ENCODE results near the gene SSU72.

SSU72 gene

DNA sequence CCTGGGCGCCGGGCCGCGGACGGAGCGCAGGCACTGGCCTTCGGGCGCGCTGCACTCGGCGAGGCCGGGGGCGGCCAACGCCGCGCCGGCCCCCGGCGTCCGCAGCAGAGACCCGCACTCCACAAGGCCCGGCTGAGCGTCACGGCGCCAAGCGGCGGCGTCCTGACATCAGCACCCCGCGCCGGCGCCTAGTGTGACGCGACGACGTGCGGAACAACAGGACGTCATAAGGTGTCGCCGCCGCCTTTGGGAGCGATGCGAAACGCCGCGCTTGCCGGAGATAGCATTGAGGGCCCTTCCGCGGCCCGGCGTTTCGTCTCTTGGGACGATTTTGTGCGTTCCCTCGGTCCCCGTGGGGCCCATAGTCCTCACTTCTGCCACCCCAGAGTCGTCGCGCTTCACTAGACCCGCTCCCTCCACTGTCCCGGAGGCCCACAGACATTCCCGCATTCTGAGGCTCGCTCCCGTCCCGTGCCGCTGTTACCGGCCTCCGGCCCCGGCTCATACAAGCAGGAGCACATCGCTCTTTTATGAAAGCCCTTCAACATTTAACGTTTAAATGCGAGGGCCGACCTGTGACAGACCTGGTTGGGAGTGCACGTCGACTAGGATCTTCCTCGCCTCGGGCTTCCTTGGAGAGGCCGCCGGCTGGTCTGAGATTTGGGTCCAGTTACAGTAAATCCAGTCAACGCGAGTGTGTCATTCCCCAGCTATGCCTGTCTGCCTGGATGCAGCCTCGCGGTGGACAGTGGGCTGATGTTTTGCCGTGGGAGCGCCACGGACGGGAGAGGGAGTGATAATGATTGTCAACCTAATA lies at the start of gene SSU72:
Gene SSU72 (minus strand): TSS at position 143 of the 817 bp plus-strand sequence. CDS start 306 bp downstream, outside the sequence.
- peak; percentile 86 to 87 for DNase-seq (ENCODE audit: low read depth in 2 of 2)

DNA sequence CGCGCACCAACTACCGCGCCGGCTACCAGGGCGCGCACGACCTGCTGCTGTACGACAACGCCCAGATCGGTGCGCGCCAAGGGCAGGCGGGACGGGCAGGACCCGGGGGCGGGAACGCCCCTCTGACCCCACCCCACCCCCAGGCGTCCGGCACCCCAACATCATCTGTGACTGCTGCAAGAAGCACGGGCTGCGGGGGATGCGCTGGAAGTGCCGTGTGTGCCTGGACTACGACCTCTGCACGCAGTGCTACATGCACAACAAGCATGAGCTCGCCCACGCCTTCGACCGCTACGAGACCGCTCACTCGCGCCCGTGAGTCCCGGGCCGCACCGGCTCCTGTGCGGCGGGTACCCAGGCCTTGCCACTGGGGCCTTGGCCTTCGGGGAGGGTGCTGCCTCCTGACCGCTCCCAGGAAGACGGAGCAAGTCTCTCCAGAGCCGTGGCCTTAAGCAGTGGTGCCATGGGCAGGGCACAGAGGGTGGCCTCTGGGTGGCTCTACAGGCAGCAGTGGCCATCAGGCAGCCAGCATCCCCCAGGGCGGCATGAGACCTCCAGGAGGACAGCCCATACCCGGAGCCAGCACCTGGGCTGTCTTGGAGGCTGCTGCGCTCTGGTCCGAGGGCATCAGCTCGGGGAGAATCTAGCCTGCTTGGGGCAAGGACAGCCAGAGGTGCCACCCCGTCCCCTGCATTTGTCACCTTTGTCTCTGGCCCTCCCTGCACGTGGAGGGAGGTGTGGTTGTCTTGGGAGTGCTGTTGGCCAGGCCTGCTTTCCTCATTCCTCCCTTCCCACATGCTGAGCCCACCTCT lies 49.2 kb upstream of the SSU72 start:
- no peak for DNase-seq (ENCODE audit: low read depth in 2 of 2)

DNA sequence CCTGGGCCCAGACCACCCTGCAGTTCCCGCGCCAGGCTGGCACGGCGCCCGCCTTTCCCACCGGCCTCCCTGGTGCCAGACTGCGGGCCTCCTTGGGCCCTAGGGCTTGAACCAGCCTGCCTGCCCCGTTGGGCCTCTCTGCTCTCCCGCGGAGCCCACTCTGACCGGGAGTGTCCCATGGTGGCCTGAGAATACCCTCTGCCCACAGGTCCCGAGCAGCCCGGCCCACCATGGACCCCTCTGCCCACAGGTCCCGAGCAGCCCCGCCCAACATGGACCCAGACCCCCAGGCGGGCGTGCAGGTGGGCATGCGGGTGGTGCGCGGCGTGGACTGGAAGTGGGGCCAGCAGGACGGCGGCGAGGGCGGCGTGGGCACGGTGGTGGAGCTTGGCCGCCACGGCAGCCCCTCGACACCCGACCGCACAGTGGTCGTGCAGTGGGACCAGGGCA lies 48.5 kb upstream of the SSU72 start:
- DNase-seq (ENCODE audit: low read depth in 2 of 2), result no peak

DNA sequence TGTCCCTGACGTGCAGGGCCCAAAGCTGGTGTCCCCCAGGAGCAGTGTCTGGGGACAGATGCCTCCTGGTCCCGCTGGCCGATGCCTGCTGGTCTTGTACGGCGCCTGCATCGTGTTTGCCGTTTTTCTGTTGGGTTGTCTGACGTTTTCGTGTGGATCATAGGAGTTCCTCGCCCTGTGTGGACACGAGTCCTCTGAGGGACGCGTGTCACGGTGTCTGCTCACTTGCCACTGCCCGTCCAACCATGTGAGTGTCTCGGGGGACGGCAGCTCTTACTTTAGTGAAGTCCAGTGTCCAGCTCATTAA lies 48.1 kb upstream of the SSU72 start:
- no peak for DNase-seq (ENCODE audit: low read depth in 2 of 2)

DNA sequence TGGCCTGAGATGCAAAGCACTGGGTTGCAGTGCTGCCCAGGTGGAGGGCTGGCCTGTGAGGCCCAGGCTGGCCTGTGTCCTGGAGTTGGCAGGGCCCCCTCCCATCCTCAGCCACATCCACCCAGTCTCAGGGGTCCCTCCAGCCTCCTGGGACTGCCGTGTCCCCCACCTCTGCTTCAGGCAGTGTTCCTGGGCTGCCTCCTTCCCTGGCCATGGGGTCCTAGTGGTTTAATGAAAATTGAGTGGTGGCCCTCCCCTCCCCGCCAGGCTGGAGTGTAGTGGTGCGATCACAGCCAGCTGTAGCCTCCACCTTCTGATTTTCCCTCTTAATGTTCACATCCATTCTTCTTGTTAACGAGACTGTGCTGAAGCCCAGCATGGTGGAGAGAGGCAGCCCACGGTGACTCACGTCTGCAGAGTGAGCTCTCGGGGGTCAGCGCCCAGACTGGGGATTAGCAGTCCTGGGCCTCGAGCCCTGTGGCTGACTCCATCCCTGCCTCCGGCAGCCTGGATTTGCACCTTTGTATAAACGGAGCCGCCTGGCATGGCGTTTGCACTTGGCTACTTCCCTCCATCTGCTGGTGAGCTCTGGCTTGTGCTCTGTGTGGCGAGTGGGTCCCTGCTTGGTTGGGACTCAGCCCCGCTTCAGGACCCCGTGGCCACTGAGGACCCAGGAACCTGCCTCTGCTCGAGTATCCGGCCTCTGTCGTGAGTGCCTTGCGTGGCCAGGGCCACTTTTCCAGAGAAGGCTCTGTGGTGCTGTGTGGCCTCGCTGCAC lies 47.5 kb upstream of the SSU72 start:
- no peak for DNase-seq (ENCODE audit: low read depth in 2 of 2)

DNA sequence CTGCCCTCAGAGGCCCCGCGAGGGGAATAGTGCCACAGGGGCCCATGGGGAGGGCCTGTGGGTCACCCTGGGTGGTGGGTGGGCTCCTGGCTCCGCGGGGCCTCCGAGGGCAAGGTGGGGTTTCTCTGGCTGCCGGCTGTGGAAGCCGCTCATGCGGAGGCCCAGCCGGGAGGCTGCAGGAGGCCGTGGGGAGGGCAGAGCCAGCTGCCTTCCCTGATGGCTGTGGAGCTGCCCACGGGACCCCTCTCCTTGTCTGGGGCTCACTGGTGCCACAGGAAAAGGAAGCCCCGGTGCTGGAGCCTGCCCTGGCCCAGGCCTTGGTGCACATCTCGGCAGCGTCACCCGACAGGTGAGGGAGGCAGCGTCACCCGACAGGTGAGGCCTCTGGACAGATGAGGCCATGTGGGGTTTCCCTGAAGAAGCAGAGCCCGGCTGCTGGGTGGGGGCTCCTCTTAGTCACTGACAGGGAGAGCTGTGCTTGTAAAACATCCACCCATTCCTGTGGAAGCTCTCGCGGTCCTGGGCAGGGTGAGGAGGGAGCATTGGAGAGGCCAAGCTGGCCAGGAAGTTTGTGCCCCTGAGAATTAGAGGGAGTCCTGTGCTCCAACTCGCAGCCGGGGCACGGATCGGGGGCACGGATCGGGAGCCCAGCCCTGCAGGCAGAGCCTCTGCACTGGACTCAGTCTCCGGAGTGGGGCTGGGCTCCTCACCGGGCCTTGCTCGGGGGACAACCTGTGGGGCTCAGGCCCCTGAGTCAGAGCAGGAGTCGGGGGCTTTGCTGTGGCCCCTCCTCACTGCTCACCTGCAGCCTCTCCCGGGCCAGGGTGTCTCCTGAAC lies 46.7 kb upstream of the SSU72 start:
- DNase-seq (ENCODE audit: low read depth in 2 of 2), result no peak

DNA sequence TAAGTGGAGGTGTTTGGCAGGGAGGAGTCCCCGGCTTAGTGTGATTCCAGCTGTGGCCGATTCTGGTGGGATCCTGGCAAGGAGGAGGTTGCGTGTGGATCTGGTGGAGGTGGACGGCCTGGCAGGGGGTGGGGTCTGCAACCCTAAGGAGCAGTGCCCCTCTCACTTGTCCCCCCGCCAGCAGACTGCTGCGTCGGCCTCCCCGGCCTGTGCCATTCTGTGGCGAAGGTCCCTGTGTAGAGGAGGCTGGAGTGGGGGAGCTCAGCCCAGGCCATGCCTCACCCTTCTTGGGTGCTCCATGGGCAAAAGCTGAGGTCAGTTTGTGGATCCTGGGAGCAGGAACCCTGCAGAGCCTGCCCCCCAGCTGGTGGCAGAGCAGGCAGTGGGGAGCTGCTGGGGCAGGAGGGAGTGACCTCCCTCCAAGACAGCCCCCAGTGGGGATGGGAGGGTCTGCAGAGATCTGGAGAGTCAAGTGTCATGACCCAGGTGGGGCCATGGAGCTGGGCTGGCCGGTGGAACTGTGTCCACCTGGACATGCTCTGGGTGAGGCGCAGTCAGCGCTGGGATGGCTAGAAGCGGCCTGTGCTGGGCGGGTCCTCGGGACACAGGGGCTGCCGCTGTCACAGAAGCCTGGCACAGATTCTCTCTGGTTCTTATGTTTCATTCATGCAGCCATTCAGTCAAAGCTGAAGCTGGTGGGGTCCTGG lies 45.9 kb upstream of the SSU72 start:
- DNase-seq (ENCODE audit: low read depth in 2 of 2), result no peak

DNA sequence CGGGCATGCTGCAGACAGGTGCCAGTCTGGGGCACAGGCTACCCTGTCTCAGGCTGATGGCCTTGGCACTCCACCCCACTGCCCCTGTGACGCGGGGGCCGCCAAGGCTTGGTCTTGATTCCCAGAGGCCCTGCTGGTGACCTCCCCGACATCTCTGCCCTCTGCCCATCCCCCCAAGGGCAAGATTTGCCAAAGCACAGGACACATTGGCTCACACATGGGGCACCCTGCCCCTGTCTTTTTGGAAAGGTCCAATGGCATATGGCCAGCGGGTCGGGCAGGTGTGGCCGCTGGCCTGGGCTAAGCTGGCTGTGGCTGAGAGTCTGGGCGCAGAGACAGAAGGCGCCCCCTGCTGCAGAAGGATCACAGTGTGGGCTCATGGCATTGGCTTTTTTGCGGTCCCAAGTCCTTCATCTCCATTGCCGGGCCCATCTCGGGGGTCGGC lies 45.3 kb upstream of the SSU72 start:
- DNase-seq (ENCODE audit: low read depth in 2 of 2), result no peak

DNA sequence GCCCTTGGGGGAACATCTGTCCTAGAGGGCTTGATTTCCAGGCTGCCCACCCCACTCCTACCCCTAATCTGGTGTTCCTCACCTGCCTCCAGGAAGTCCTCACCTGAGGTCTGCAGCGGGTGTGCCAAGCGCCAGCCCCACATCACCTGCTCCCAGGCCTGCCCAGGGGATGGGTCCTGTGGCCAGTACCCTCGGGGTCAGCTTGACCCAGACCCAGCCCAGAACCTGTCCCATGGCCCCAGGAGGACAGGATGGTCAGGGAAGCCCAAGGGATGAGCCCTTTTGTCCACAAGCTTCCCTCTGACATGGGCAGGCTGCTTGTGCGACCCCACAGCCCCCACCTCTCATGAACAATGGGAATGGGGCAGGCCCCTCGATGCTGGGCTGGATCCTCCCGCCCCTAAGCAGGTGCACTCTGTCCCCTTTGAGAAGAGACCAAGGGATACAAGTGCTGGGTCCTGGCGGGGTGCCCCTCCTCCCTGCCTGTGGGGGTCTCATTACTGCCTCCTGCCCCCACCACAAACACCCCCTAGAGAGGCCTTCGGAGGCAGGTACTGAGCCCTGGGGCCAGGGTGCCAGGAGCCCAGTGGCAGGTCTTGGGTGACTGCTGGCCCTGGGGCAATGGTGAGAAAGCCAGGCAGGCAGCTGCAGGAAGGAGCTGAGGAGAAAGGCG lies 43.9 kb upstream of the SSU72 start:
- no peak for DNase-seq (ENCODE audit: low read depth in 2 of 2)

DNA sequence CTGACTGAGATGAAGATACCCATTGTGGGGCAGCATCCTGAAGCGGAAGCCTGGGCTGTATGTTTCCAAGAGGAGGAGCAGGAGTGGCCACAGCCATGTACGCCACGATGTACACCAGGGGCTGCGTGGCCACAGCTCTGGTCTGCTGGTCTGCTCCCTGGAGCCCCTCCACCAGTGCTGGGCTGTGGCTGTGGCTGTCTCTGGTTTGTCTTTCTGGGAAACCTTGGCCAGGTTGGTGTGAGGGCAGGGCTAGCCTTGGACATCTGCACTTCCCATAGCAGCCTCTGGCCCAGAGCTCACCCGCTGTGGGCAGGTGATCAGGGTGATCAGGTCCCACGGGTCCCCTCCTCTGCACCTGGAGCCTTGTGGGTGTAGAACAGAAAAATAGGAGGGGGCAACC lies 43.3 kb upstream of the SSU72 start:
- DNase-seq (ENCODE audit: low read depth in 2 of 2), result no peak

DNA sequence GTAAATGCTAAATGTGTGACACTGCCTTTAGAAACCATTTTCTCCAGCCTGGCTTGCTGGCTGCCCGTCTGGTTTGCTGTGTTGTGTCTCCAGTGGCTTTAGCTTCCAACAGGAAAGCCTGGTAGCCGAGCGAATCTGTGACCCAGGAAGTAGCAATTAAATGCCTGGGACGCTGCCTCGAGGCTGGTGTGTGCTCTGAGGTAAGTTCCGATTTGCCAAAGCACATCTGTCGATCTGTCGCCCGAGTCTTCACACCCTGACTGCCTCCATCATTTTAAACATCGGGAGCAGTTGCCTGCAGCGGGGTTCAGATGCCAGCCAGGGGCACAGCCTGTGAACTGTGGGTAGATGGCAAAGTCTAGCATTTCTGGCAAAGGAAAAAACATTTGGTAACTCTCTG lies 42.9 kb upstream of the SSU72 start:
- DNase-seq (ENCODE audit: low read depth in 2 of 2), result no peak

DNA sequence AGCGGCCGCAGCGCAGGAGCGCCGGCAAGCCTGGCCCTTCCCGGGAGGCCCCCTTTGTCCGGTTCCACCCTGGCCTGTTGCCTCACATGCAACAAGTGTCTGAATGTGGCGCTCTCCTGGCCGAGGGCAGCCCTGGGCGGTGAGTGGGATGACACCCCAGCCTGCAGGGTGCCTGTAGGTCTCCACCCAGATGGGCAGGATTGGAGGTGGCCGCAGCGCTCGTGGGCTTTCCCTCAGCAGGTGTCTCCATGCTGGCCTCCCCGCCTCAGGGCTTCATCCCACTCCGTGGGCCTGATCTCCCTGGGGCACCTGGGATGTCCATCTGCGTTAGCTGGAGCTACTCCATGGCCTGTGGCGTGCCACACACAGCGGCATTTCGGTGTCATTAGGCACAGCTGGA lies 42.2 kb upstream of the SSU72 start:
- DNase-seq (ENCODE audit: low read depth in 2 of 2), result no peak

DNA sequence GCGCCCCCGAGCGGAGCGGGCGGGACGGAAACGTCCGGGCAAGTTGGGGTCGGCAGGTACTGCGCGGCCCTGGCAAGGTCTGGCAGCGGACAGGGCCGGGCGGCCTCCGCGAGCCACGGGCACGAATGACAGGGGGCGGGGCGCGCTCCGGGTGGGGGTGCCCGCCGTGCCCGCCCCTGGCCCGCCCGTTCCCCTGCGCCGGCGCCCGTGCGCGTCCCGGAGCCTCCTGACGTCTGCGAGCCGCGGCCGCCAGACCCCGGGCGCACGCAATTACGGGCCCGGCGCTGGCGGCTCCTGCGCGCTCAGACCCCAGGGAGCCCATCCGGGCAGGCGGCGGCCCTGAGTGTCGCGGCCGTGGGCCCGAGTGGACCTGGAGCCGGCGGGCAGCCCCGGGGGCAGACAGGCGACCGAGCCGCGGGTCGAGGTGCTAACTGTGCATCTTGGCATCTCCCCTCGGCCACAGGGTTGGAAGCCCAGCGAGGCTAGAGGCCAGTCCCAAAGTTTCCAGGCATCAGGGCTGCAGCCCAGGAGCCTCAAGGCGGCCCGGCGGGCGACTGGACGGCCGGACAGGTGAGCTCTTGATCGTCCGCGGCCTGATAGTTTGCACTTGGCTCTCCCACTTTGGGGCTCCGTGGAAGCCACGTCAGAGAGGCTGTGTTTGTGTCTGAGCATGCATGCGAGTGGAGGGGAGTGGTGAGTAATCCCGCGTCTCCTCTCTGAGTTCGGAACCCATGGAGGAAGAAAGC lies 41.6 kb upstream of the SSU72 start:
- no peak for DNase-seq (ENCODE audit: low read depth in 2 of 2)

DNA sequence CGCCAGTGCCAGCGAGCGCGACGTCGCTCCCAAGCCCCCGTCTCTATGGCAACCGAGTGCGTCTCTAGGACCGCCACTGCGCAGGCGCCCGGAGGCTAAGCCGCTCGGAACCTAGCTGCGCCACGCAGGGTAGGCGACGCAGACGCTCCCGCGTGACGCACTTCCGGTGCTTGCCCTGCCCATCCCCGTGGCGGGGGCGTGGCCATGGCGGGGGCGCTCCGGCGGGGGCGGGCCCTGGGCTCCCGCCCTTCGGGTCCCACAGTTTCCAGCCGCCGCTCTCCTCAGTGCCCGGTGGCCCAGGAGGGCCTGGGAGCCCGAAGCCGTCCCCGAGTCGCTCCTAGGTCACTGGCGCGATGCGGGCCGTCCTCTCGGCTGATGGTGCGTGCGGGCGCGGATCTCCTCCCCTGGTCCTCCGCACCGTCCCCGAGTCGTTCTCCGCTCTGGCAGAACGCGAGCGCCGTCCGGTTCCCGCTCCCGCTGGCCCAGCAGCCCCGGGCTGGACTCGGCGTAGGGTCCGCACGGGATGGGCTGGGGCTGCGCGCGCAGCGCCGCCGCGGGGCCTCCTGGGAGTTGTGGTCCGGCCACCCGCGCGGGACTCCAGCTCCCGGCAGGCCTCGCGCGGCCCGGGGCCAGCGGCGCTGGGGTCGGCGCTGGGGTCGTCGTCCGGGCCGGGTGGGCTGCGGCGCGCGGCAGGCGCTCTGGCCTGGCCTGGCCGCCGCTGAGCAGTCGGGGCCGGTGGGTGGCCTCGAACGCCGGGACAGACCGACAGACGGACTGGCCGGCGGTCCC lies 40.8 kb upstream of the SSU72 start, which contains the start of gene MIB2:
Gene MIB2 (plus strand): TSS at position 245 of the 789 bp plus-strand sequence. CDS start 7,953 bp downstream, outside the sequence.
- peak; percentile 97 for DNase-seq (ENCODE audit: low read depth in 2 of 2)

DNA sequence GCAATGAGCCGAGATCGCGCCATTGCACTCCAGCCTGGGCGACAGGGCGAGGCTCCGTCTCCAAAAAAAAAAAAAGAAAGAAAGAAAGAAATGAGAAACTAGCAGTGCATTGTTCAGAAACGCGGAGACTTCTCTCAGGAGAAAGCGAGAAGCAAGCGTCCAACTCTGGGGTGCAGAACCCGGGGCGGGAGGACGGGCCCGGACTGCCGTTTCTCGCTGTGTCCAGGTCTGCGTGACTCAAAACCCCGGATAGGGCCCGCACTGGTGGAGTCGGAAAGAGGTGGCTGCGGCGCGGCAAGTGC lies 40.2 kb upstream of the SSU72 start:
- DNase-seq (ENCODE audit: low read depth in 2 of 2), result no peak

DNA sequence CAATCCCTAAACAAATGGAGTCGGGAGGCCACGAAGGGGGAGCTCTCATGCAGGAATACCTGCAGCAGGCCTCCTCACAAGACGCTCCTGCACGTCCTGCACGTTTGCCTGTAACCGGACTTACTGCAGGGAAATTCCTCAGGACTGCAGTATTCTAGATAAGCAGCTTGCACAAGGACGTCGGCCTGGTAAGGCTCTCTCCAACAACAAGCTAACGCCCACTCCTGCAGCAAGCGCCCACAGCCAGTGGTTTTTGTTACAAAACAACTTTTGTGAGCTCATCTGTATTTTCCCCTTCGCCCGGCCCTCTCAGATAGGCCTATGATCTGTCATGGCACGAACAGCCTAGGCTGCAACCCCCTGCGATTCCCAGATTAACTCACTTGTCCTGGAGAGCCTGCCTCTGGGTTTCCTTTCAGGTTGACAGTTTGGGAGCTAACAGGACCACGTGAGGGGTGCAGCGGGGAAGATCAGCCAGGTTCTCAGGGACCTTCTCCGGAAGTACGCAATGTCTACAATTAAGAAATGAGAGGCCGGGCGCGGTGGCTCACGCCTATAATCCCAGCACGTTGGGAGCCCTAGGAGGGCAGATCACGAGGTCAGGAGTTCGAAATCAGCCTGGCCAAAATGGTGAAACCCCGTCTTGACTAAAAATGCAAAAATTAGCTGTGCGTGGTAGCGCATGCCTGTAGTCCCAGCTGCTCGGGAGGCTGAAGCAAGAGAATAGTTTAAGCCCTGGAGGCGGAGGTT lies 39.7 kb upstream of the SSU72 start:
- no peak for DNase-seq (ENCODE audit: low read depth in 2 of 2)

DNA sequence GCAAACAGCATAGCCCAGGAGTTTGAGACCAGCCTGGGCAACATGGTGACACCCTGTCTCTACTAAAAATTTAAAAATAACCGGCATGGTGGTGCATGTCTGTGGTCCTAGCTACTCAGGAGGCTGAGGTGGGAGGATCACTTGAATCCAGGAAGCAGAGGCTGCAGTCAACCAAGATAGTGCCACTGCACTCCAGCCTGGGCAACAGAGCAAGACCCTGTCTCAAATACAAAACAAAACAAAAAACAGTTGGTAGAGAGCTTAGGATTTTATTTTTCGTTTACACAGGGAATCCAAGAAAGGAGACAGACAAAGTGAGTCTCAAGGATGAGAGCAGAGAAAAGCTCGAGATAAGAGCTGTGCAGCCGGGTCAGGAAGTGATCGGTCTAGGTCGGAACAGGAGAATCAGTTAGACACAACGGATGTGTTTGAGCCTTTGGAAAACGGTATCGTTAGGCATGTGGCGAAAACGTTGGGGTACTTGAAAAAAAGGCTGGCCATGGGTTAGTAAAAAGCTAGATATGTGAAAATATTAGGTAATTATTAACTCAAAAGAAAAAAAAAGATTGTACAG lies 38.9 kb upstream of the SSU72 start:
- DNase-seq (ENCODE audit: low read depth in 2 of 2), result no peak

DNA sequence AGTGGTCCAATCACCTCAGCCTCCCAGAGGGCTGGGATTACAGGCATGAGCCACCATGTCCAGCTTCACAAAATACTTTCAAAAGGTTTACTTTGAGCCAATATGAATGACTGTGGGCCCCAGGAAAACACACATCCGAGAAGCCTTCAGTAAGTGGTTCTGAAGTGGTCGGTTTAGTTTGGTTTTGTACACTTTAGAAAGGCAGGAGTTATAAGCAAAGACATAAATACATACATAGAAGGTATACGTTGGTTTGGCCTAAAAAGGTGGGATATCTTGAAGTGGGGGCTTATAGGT lies 37.4 kb upstream of the SSU72 start:
- DNase-seq (ENCODE audit: low read depth in 2 of 2), result no peak
